GM18508 (cell line): Measurements from ENCODE around the gene TWIST1.

Source experiments
- ATAC-seq: cut with Tn5 transposase; IDR thresholded peaks from one replicate; pipeline ENCODE4 v1.9.1; 2021; ENCODE audit warnings: moderate number of reproducible peaks; ENCODE audit not compliant: insufficient read depth, unreplicated experiment

Gene TWIST1

GRCh38 chr7:19097165-19098055, 20.0 kb downstream of the TWIST1 start:
- ATAC-seq: no peak

GRCh38 chr7:19095353-19095860, 22.0 kb downstream of the TWIST1 start:
- no peak for ATAC-seq

- ATAC-seq: no peak
Measured at GRCh38 chr7:19094598-19095352, 22.7 kb downstream of the TWIST1 start.

GRCh38 chr7:19094138-19094537, 23.3 kb downstream of the TWIST1 start:
- no peak for ATAC-seq

- no peak for ATAC-seq
Measured at GRCh38 chr7:19091550-19092200, 25.8 kb downstream of the TWIST1 start.

GRCh38 chr7:19090526-19090925, 26.9 kb downstream of the TWIST1 start:
- no peak for ATAC-seq

GRCh38 chr7:19089797-19090196, 27.6 kb downstream of the TWIST1 start:
- ATAC-seq: no peak

- ATAC-seq: no peak
Measured at GRCh38 chr7:19089378-19089777, 28.1 kb downstream of the TWIST1 start.

- no peak for ATAC-seq
Measured at GRCh38 chr7:19080093-19080492, 37.3 kb downstream of the TWIST1 start.

- ATAC-seq: no peak
Measured at GRCh38 chr7:19079066-19079465, 38.4 kb downstream of the TWIST1 start.

GRCh38 chr7:19069842-19070241, 47.6 kb downstream of the TWIST1 start:
- no peak for ATAC-seq

- ATAC-seq: no peak
Measured at GRCh38 chr7:19066170-19066569, 51.3 kb downstream of the TWIST1 start.
